K562 (cell line): Measurements from ENCODE around the gene CYP4B1.

ENCODE experiments used
- CBX5 ChIP-seq: IDR thresholded peaks from 2 replicates; pipeline ENCODE4 v1.6.1; 2014; ENCODE audit warnings: low read depth, borderline replicate concordance
- KLF16 ChIP-seq: IDR thresholded peaks from 2 replicates; pipeline ENCODE4 v1.6.1; 2016; ENCODE audit warnings: antibody characterized with exemption
- TF ChIP-seq, protein P1 (sequence below), 3 experiments: fragments of 200-800 bp in 1 of 3; fragments of 250-450 bp in 1 of 3; fragments of 450-650 bp in 1 of 3; sonication (Bioruptor Pico) in 1 of 3; sonication (Bioruptor generic) in 1 of 3; formaldehyde crosslinking in 1 of 3; IDR thresholded peaks; 2 replicates each; pipeline versions ENCODE4 v1.6.1 to v1.8.0; 2016 to 2022; ENCODE audit warnings: mild to moderate bottlenecking in 2 of 3, missing genetic modification characterization in 2 of 3, missing compliant biosample characterization in 1 of 3, moderate library complexity in 1 of 3
- TF ChIP-seq, protein P2 (sequence below): IDR thresholded peaks from 3 replicates; pipeline ENCODE4 v1.6.1; 2011; ENCODE audit warnings: borderline replicate concordance, mild to moderate bottlenecking, moderate library complexity; ENCODE audit not compliant: insufficient read length; ENCODE audit errors: extremely low read depth

DNA sequence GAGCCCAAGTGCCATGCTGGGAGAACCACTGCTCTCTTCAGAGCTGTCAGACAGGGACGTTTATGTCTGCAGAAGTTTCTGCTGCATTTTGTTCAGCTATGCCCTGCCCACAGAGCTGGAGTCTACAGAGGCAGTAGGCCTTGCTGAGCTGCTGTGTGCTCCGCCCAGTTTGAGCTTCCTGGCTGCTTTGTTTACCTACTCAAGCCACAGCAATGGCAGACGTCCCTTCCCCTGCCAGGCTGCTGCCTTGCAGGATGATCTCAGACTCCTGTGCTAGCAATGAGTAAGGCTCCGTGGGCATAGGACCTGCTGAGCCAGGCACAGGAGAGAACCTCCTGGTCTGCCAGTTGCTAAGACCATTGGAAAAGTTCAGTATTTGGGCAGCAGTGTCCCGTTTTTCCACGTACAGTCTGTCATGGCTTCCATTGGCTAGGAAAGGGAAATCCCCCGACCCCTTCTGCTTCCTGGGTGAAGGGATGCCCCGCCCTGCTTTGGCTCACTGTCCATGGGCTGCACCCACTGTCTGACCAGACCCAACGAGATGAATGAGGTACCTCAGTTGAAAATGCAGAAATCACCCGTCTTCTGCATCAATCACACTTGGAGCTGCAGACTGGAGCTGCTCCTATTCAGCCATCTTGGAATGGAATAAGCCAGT is 31.9 kb downstream of the CYP4B1 start:
- TF ChIP-seq, protein P1, sequence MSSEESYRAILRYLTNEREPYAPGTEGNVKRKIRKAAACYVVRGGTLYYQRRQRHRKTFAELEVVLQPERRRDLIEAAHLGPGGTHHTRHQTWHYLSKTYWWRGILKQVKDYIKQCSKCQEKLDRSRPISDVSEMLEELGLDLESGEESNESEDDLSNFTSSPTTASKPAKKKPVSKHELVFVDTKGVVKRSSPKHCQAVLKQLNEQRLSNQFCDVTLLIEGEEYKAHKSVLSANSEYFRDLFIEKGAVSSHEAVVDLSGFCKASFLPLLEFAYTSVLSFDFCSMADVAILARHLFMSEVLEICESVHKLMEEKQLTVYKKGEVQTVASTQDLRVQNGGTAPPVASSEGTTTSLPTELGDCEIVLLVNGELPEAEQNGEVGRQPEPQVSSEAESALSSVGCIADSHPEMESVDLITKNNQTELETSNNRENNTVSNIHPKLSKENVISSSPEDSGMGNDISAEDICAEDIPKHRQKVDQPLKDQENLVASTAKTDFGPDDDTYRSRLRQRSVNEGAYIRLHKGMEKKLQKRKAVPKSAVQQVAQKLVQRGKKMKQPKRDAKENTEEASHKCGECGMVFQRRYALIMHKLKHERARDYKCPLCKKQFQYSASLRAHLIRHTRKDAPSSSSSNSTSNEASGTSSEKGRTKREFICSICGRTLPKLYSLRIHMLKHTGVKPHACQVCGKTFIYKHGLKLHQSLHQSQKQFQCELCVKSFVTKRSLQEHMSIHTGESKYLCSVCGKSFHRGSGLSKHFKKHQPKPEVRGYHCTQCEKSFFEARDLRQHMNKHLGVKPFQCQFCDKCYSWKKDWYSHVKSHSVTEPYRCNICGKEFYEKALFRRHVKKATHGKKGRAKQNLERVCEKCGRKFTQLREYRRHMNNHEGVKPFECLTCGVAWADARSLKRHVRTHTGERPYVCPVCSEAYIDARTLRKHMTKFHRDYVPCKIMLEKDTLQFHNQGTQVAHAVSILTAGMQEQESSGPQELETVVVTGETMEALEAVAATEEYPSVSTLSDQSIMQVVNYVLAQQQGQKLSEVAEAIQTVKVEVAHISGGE (CRISPR knock-in tag; IDR thresholded peaks at IDR 0.05), result no peak
- TF ChIP-seq CBX5, result no peak
- TF ChIP-seq KLF16, result no peak
- TF ChIP-seq, protein P2, sequence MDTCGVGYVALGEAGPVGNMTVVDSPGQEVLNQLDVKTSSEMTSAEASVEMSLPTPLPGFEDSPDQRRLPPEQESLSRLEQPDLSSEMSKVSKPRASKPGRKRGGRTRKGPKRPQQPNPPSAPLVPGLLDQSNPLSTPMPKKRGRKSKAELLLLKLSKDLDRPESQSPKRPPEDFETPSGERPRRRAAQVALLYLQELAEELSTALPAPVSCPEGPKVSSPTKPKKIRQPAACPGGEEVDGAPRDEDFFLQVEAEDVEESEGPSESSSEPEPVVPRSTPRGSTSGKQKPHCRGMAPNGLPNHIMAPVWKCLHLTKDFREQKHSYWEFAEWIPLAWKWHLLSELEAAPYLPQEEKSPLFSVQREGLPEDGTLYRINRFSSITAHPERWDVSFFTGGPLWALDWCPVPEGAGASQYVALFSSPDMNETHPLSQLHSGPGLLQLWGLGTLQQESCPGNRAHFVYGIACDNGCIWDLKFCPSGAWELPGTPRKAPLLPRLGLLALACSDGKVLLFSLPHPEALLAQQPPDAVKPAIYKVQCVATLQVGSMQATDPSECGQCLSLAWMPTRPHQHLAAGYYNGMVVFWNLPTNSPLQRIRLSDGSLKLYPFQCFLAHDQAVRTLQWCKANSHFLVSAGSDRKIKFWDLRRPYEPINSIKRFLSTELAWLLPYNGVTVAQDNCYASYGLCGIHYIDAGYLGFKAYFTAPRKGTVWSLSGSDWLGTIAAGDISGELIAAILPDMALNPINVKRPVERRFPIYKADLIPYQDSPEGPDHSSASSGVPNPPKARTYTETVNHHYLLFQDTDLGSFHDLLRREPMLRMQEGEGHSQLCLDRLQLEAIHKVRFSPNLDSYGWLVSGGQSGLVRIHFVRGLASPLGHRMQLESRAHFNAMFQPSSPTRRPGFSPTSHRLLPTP, result no peak
